H9 (cell line): ENCODE measurements around the gene ARL8A. TPM values are rescaled to one million over a fixed set of nuclear protein-coding genes. Genes with fewer than 3 reads are reported as not detected.

Experiments
- DNase-seq: peaks from one replicate; pipeline ENCODE4 v3.0.0-alpha.2; 2017
- H2AFZ ChIP-seq: one replicate; pipeline ENCODE4 v1.6.1; 2013; ENCODE audit warnings: mild to moderate bottlenecking, low read length, control low read depth, moderate library complexity
- H2AK5ac ChIP-seq: 2 replicates; pipeline ENCODE4 v1.6.1; 2013; ENCODE audit warnings: low read length, control low read depth, mixed read lengths; ENCODE audit not compliant: insufficient read length
- H2BK120ac ChIP-seq: one replicate; pipeline ENCODE4 v1.6.1; 2013; ENCODE audit warnings: low read depth, mild to moderate bottlenecking, low read length, control low read depth, inconsistent platforms; ENCODE audit not compliant: poor library complexity, severe bottlenecking
- H2BK12ac ChIP-seq: 2 replicates; pipeline ENCODE4 v1.6.1; 2013; ENCODE audit warnings: low read length, control low read depth, mixed read lengths, low read depth; ENCODE audit not compliant: insufficient read length
- H2BK15ac ChIP-seq: 2 replicates; pipeline ENCODE4 v1.6.1; 2013; ENCODE audit warnings: low read depth, low read length, control low read depth
- H2BK20ac ChIP-seq: one replicate; pipeline ENCODE4 v1.6.1; 2013; ENCODE audit warnings: low read depth, mild to moderate bottlenecking, low read length, control low read depth, inconsistent platforms; ENCODE audit not compliant: poor library complexity, severe bottlenecking
- H2BK5ac ChIP-seq: 2 replicates; pipeline ENCODE4 v1.6.1; 2013; ENCODE audit warnings: low read length, control low read depth, mixed read lengths; ENCODE audit not compliant: insufficient read length
- H3K14ac ChIP-seq: 2 replicates; pipeline ENCODE4 v1.6.1; 2013; ENCODE audit warnings: low read length, control low read depth; ENCODE audit not compliant: insufficient read depth
- H3K18ac ChIP-seq: 2 replicates; pipeline ENCODE4 v1.6.1; 2013; ENCODE audit warnings: low read depth, mild to moderate bottlenecking, mixed read lengths, low read length, control low read depth; ENCODE audit not compliant: insufficient read length
- H3K23ac ChIP-seq: 2 replicates; pipeline ENCODE4 v1.6.1; 2013; ENCODE audit warnings: low read length, control low read depth, mixed read lengths, low read depth; ENCODE audit not compliant: insufficient read length
- H3K23me2 ChIP-seq: 2 replicates; pipeline ENCODE4 v1.6.1; 2013; ENCODE audit warnings: low read depth, mild to moderate bottlenecking, mixed read lengths, low read length, control low read depth; ENCODE audit not compliant: insufficient read length, poor library complexity, severe bottlenecking
- H3K27ac ChIP-seq: 2 replicates; pipeline ENCODE4 v1.5.1; 2013; ENCODE audit warnings: low read length, control low read depth, mixed read lengths, low read depth; ENCODE audit not compliant: insufficient read length
- H3K27me3 ChIP-seq: 2 replicates; pipeline ENCODE4 v1.6.1; 2013; ENCODE audit warnings: low read length, control low read depth, inconsistent platforms; ENCODE audit not compliant: insufficient read depth
- H3K4ac ChIP-seq: 2 replicates; pipeline ENCODE4 v1.6.1; 2013; ENCODE audit warnings: low read depth, mild to moderate bottlenecking, control low read depth, inconsistent platforms, low read length, moderate library complexity
- H3K4me1 ChIP-seq: 2 replicates; pipeline ENCODE4 v1.6.1; 2013; ENCODE audit warnings: low read length, control low read depth, inconsistent platforms; ENCODE audit not compliant: insufficient read depth
- H3K4me2 ChIP-seq: 2 replicates; pipeline ENCODE4 v1.6.1; 2013; ENCODE audit warnings: low read length, control low read depth, mixed read lengths; ENCODE audit not compliant: insufficient read length, insufficient read depth
- H3K56ac ChIP-seq: 2 replicates; pipeline ENCODE4 v1.6.1; 2013; ENCODE audit warnings: low read depth, mild to moderate bottlenecking, mixed read lengths, low read length, control low read depth; ENCODE audit not compliant: insufficient read length
- H3K79me1 ChIP-seq: 2 replicates; pipeline ENCODE4 v1.6.1; 2013; ENCODE audit warnings: low read depth, mild to moderate bottlenecking, moderate library complexity, low read length, control low read depth, inconsistent platforms; ENCODE audit not compliant: insufficient read depth, poor library complexity, severe bottlenecking
- H3K79me2 ChIP-seq: 2 replicates; pipeline ENCODE4 v1.6.1; 2013; ENCODE audit warnings: low read length, control low read depth, inconsistent platforms; ENCODE audit not compliant: insufficient read depth
- H3K9ac ChIP-seq: 2 replicates; pipeline ENCODE4 v1.6.1; 2013; ENCODE audit warnings: low read length, control low read depth, mixed read lengths; ENCODE audit not compliant: insufficient read length; ENCODE audit errors: extremely low read depth
- H3K9me3 ChIP-seq: one replicate; pipeline ENCODE4 v1.6.1; 2013; ENCODE audit warnings: low read depth, low read length, inconsistent platforms; ENCODE audit not compliant: control insufficient read depth
- H3T11ph ChIP-seq: one replicate; pipeline ENCODE4 v1.6.1; 2013; ENCODE audit warnings: mild to moderate bottlenecking, low read length, control low read depth, inconsistent platforms
- H4K20me1 ChIP-seq: one replicate; pipeline ENCODE4 v1.6.1; 2013; ENCODE audit not compliant: control insufficient read depth, insufficient read length, insufficient read depth
- H4K5ac ChIP-seq: 2 replicates; pipeline ENCODE4 v1.6.1; 2013; ENCODE audit warnings: low read depth, mild to moderate bottlenecking, mixed read lengths, low read length, control low read depth; ENCODE audit not compliant: insufficient read length
- H4K8ac ChIP-seq: replicated peaks from 2 replicates; pipeline ENCODE4 v1.6.1; 2013; ENCODE audit warnings: low read length, control low read depth, mixed read lengths, low read depth; ENCODE audit not compliant: insufficient read length
- H4K91ac ChIP-seq: 2 replicates; pipeline ENCODE4 v1.6.1; 2013; ENCODE audit warnings: low read depth, mild to moderate bottlenecking, moderate library complexity, mixed read lengths, low read length, control low read depth; ENCODE audit not compliant: insufficient read length
- H3K27ac Mint-ChIP-seq, 3 experiments: 2 replicates in 2 of 3; 3 replicates in 1 of 3; pipeline ENCODE4 v1.8.0; 2020 to 2021; ENCODE audit warnings: mixed read lengths in 3 of 3, mild to moderate bottlenecking in 1 of 3, moderate library complexity in 1 of 3
- H3K27me3 Mint-ChIP-seq: 2 replicates; pipeline ENCODE4 v1.8.0; 2021; ENCODE audit warnings: low read depth, mild to moderate bottlenecking, moderate library complexity, mixed read lengths
- H3K36me3 Mint-ChIP-seq, 3 experiments: 2 replicates in 2 of 3; 3 replicates in 1 of 3; pipeline ENCODE4 v1.8.0; 2020 to 2021; ENCODE audit warnings: low read depth in 3 of 3, mixed read lengths in 3 of 3; ENCODE audit not compliant: insufficient read depth in 1 of 3
- H3K4me1 Mint-ChIP-seq, 2 experiments: 2 replicates each; pipeline ENCODE4 v1.8.0; 2020; ENCODE audit warnings: mixed read lengths in 2 of 2
- H3K4me3 Mint-ChIP-seq, 2 experiments: 2 replicates in 1 of 2; 3 replicates in 1 of 2; pipeline ENCODE4 v1.8.0; 2020 to 2021; ENCODE audit warnings: mild to moderate bottlenecking in 2 of 2, mixed read lengths in 2 of 2, moderate library complexity in 1 of 2
- H3K9me3 Mint-ChIP-seq, 2 experiments: 2 replicates in 1 of 2; 3 replicates in 1 of 2; pipeline ENCODE4 v1.8.0; 2020; ENCODE audit warnings: mild to moderate bottlenecking in 2 of 2, mixed read lengths in 2 of 2, moderate library complexity in 1 of 2
- CTCF ChIP-seq: fragments of 200-600 bp; sonication (generic); conservative IDR thresholded peaks from 3 replicates; pipeline ENCODE4 v1.8.0; 2021; ENCODE audit warnings: antibody characterized with exemption, mild to moderate bottlenecking
- WGBS: extraction: QIAGEN DNeasy Blood & Tissue Kit; methylation state at CpG from one replicate; pipeline ENCODE4 v1.1.7; 2013; ENCODE audit warnings: missing lambda C conversion rate, low lambda C conversion rate, mixed read lengths; ENCODE audit not compliant: insufficient read length; ENCODE audit errors: extremely low coverage; 5-methylcytosine and 5-hydroxymethylcytosine counted together
- total RNA-seq: library from RNA; stranded (reverse); gene quantifications from 2 replicates; pipeline ENCODE4 v1.2.1, GENCODE V29; 2021

Gene ARL8A
- total RNA-seq, 1 experiment from 2014 or later = 67.2 TPM

- Mint-ChIP-seq H3K36me3 (peaks cover 7 to 30% (median 27%) of the 10 kb centered on the region in 3 experiments; a peak in 6 of 7 replicates), H3K27ac (peak overlapping the region; percentile 31 to 80 (median 75); a peak in 4 of 7 replicates), H3K4me1 (peaks cover 6 to 14% of the 10 kb centered on the region in 2 experiments), H3K4me3 (no peak overlapping the region), H3K27me3 (no peaks in the 10 kb centered on the region), H3K9me3 (no peaks in the 10 kb centered on the region)
- Histone ChIP-seq H3K56ac (no peak overlapping the region), H3K4me1 (no peaks in the 10 kb centered on the region), H3K4me2 (no peak overlapping the region), H2BK20ac (no peak overlapping the region), H4K91ac (no peak overlapping the region), H3K4ac (no peak overlapping the region), H2BK12ac (no peak overlapping the region), H3K14ac (no peak overlapping the region), H3K27ac (no peak overlapping the region), H3K79me2 (no peaks in the 10 kb centered on the region), H2BK5ac (no peak overlapping the region), H4K20me1 (no peaks in the 10 kb centered on the region), H2AFZ (no peak overlapping the region), H4K5ac (no peak overlapping the region), H2BK15ac (no peak overlapping the region), H3K79me1 (no peaks in the 10 kb centered on the region), H3T11ph (no peak overlapping the region), H2AK5ac (no peak overlapping the region), H3K23me2 (no peaks in the 10 kb centered on the region), H3K9me3 (no peaks in the 10 kb centered on the region), H4K8ac (no peak overlapping the region), H3K23ac (no peak overlapping the region), H3K18ac (no peak overlapping the region), H3K9ac (no peak overlapping the region), H2BK120ac (no peak overlapping the region), H3K27me3 (no peaks in the 10 kb centered on the region)
- DNase-seq = no peak
- TF ChIP-seq CTCF = no peak
- no CpG with 5 or more reads among the region's 12 CpGs for whole genome bisulfite sequencing
Measured at GRCh38 chr1:202131956-202132821, 12.3 kb downstream of the ARL8A start.
